Endometrium (tissue), 2 donors: Measurements from ENCODE around the gene ROBO4.

Experiments used
- FAIRE-seq: peaks from 2 replicates; lab custom pipeline; 2012; peaks lifted over from hg19 to GRCh38; lab: Jason Lieb, UNC
- donor health status: control.
- donor health status: control.

The ROBO4 gene

DNA sequence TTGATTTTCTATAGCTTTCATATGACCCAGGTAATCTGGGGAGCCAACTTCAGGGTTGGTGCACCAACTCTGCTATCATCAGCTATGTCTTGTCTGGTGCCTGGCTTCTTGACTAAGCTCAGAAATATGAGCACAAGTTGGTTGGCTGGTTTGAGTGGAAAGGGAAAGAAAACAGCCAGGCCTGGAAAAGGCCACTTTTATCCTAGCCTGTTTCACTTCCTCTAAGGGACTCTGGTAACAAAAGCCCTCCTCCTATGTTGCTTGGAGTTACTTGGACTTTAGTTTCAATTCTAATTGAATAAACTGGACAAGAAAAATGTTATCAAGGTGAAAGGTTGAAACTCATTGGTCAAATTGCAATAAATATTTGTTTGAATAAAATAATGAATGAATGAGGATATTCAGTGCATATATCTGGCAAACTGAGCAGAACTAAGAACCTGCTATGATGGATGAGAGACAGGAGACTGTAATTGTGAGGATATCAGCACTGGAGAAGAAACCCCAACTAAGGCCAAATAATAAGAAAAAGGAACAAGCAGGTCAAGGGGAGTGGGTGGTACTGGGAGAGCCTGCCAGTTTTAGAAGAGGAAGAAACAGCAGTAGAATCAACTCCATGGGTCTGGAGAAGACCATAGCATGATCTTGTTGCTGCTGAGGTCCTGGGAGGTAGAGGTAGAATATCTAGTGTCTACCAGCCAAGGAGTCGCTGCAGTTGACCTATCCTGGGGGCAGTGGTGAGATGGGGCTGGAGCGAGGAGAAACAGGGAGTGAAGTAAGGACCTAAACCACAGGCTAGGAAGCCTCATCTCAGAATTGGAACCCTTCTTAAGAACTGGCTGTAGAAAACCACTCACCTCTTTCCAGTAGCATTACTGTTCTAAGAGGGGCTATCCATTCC lies 8.2 kb downstream of the ROBO4 start:
- no peak for FAIRE-seq

DNA sequence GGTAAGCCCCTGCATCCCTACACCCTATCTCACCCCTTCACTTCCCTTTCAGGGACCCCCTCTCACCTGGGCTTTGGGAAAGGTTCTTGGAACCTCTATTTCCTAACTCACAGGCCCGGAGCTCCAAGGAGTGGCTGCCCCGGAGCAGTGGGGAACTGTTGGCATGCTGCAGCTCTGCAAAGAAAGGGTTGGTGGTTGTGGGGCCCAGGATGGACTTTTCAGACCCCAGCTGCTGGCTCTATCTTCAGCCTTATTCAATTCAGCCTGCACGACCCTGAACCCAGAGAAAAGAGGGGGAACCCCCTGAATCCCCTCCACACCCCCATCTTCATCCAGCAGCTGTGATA lies 10.0 kb downstream of the ROBO4 start:
- FAIRE-seq: no peak

DNA sequence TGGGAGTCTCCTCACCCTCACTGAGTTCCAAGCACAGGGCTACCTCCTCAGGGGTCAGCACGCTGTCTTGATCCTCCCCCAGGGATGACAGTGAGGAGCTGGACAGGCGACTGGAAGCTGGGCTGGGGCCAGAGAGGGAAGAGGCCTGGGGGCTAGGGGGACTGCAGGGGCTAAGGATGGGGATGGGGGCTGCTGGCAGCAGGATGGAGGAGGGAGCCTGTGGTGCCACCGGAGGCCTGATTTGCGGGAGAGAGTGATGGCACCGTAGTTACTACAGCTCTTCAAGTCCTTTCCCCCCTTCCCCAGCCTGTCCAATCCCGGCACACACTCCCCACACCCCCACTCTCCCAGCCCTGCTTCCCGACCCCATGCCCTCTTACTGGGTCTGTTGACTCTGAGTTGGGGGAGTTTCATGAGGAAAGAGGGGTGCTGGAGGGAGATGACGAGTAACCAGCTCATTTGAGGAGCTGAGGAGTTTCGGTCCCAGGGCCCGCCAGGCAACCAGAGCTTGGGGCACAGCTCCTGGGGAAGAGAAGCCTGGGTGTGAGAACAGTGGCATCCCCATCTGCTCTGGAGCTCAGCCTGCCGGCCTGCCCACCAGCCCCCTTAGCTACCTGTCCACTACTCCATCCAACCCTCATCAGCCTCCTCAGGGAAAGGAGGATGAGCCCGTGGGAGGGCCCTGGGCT lies 10.5 kb downstream of the ROBO4 start:
- FAIRE-seq: no peak

GRCh38 chr11:124886476-124886875 lies 11.2 kb downstream of the ROBO4 start:
- FAIRE-seq: no peak

GRCh38 chr11:124884869-124885479 lies 12.7 kb downstream of the ROBO4 start:
- FAIRE-seq: no peak

- no peak for FAIRE-seq
Observed at GRCh38 chr11:124884340-124884739, 13.3 kb downstream of the ROBO4 start.

DNA sequence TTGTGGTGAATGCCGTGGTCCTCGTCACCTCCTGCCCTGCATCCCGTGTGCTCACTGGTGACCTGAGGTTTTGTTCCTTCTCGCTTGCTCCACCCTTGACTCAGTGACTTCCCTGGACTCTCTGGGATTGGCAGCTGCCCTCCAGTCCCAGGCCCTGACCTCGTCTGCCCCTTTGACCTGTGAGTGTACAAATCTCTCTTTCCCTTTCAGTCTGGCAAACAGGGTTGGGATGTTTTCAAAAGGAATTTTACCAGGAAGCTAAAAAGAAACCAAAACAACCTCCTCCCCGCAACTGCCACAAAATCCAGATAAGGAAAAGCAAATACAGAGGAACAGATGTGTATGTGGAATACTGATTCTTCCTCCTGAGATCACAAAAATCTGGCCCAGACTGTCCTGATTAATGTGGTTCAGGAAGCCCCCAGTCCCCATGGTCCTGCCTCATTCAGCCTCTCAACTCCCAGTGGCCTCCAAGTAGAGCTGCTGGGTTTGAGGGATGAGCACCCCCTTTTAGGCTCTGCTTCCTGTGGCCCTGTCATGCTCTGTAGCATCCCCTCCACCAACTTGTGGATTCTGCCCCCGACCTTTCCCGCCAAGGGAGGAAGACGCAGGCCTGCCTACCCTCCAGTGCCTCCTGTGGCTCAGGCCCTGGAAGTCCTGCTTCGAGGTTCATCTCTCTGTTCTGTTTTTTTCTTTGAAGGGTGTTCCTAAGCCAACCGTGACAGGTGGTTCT lies 15.2 kb downstream of the ROBO4 start:
- FAIRE-seq: no peak

DNA sequence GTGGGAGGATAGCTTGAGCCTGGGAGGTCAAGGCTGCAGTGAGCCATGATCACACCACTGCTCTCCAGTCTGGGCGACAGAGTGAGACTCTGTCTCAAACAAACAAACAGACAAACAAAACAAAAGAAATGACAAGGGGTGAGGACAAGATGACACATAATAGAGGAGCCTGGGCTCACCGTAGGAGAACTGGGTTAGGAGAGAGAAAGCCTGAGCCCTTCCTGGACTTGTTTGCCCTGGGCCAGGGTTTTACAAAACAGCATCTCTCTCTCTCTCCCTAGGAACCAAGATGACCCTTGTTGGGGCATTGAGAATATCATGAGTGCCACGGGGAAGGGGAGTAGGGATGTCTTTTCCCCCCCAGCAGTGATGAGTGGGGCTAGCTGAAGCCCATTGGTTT lies 16.7 kb downstream of the ROBO4 start:
- no peak for FAIRE-seq

GRCh38 chr11:124880290-124880611 lies 17.4 kb downstream of the ROBO4 start:
- no peak for FAIRE-seq

- no peak for FAIRE-seq
Observed at GRCh38 chr11:124879493-124880289, 18.0 kb downstream of the ROBO4 start.

- FAIRE-seq: no peak
Observed at GRCh38 chr11:124878759-124879492, 18.7 kb downstream of the ROBO4 start.

DNA sequence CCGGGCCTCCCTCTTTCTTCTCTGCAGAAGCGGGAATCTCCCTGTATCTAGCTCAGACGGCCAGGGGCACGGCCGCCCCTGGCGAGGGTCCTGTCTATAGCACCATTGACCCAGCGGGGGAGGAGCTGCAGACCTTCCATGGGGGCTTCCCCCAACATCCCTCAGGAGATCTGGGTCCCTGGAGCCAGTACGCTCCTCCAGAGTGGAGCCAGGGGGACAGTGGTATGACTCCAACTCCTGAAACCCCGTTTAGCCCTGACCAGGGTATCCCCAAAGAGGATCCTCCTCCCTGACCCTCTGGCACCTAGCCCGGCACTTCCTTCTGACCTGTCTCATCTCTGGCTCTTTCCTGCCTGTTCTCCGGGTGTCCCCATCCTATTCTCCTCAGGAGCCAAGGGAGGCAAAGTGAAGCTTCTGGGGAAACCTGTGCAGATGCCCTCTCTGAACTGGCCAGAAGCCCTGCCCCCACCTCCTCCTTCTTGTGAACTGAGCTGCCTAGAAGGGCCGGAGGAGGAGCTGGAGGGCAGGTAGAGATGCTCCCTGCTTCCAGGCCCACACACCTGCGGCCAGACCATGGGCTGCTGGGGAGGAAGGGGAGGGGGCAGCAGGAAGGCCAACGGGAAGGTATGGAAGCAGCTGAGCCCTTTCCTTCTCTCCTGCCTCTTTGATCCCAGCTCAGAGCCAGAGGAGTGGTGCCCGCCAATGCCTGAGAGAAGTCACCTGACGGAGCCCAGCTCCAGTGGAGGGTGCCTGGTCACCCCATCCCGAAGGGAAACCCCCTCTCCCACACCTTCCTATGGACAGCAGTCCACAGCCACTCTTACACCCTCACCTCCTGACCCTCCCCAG lies 19.5 kb downstream of the ROBO4 start:
- FAIRE-seq: no peak

GRCh38 chr11:124877631-124877909 lies 20.1 kb downstream of the ROBO4 start:
- no peak for FAIRE-seq

GRCh38 chr11:124876818-124877630 lies 20.6 kb downstream of the ROBO4 start:
- no peak for FAIRE-seq

DNA sequence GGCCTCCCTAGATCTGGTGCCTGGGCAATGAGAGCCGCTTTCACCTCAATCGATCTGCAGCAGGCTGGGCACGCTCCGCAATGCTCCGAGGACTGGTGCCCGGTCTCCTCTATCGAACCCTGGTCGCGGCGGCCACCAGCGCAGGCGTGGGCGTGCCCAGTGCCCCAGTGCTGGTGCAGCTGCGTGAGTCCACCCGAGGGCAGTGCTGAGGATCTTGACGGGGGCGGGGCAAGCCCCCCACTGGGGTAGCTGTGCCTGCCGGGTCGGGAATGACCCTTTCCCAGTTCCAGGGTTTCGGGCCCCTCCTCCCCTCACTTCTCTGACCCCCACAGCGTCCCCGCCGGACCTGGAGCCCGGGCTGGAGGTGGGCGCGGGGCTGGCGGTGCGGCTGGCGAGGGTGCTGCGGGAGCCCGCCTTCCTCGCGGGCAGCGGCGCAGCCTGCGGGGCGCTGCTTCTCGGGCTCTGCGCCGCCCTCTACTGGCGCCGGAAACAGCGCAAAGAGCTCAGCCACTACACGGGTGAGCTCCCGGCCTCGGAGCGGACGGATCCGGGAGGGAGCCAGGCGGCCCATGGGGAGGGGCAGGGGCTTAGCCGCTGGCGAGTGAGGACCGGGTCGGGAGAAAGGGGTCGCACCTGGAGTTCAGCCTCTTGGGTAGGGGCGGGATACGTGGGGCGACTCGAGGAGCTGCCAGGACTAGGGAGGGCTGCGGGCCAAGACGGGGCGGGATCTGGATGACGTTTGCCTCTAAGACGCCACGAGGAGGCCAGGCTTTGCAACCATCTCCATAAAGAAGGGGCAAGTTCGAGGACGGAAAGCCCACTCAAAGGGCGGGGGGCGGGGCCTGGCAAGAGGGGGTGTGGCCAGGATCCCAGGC lies 21.5 kb downstream of the ROBO4 start:
- FAIRE-seq: no peak

GRCh38 chr11:124875401-124875800 lies 22.3 kb downstream of the ROBO4 start:
- no peak for FAIRE-seq

DNA sequence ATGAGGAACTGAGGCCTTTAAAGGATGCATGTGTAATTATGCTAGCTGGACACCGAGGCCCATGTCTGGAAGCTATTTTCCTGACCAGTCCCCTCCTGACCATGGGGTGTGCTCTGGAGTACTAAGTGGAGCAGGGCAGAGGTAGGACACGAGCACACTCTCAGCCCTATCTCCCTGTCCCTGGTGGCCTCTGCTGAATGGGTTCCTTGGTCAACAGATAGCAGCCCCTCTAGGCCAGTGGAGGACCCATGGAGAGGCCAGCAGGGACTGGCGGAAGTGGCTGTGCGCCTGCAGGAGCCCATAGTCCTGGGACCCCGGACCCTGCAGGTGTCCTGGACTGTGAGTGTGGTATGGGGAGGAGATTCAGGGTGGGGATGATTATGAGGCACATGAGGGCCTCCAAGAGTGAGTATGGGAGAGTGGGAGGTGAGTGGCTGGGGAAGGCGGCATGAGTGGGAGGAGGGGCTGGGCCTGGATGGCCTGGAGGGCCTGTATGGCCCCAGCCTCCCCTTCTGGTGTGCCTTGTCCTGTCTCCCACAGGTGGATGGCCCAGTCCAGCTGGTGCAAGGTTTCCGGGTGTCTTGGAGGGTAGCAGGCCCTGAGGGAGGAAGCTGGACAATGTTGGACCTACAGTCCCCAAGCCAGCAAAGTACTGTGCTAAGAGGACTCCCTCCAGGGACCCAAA lies 23.0 kb downstream of the ROBO4 start:
- FAIRE-seq: no peak

GRCh38 chr11:124873951-124874350 lies 23.7 kb downstream of the ROBO4 start:
- FAIRE-seq: no peak
